ENCODE measurements around the gene DGKQ.

DNA sequence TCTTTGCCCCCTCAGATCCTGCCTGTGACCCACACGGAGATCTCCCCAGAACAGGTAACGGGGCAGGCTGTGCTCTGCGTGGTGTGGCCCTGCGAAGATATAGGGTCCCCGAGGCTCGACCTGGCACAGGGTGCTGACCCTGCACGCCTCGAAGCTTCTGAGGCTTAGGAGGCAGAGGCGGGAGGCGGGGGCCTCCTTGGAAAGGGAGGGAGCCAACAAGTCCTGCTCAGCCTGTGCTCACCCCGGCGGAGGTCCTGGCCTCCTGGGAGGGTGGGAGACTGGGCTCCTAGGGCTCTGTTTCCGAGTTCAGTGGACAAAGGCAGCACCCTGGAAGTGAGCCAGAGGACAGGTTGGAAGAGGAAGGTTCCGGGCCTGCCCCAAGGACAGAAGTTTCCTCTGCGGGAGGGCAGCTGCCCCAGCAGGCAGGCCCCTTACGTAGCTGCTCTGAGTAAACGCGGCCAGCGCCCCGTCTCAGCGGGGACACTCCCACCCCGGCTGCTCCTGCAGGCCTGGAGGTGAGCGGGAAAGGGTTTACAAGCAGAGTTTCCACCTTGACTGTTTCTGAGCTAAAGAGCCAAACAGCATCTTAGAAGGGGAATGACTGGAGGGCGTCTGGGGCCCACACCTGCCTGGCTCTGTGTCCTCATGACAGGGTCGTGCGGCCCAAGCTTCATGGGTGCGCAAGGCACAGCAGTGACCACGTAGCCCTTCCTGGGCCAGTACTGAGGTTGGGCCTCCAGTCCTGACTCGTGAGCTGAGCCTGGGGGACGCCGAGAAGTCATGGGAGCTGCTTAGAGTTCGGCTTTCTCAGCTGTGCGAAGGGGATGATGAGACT, 25.1 kb downstream of the DGKQ start:
- no peak for TF ChIP-seq TAF1 (IDR thresholded peaks at IDR 0.05; ENCODE audit: borderline replicate concordance, insufficient read depth, low read length)
- TF ChIP-seq POLR2AphosphoS5 (IDR thresholded peaks at IDR 0.05; ENCODE audit: low read depth, low read length), result no peak
- TF ChIP-seq SIN3A (IDR thresholded peaks at IDR 0.05; ENCODE audit: borderline replicate concordance, insufficient read depth, low read length), result no peak
